ENCODE measurements around the gene TIMM21. TPM values are rescaled to one million over a fixed set of nuclear protein-coding genes. Genes with fewer than 3 reads are reported as not detected.

The TIMM21 gene, protein sequence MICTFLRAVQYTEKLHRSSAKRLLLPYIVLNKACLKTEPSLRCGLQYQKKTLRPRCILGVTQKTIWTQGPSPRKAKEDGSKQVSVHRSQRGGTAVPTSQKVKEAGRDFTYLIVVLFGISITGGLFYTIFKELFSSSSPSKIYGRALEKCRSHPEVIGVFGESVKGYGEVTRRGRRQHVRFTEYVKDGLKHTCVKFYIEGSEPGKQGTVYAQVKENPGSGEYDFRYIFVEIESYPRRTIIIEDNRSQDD
- total RNA-seq = 45.0 and 52.2 TPM in 2 replicates

DNA sequence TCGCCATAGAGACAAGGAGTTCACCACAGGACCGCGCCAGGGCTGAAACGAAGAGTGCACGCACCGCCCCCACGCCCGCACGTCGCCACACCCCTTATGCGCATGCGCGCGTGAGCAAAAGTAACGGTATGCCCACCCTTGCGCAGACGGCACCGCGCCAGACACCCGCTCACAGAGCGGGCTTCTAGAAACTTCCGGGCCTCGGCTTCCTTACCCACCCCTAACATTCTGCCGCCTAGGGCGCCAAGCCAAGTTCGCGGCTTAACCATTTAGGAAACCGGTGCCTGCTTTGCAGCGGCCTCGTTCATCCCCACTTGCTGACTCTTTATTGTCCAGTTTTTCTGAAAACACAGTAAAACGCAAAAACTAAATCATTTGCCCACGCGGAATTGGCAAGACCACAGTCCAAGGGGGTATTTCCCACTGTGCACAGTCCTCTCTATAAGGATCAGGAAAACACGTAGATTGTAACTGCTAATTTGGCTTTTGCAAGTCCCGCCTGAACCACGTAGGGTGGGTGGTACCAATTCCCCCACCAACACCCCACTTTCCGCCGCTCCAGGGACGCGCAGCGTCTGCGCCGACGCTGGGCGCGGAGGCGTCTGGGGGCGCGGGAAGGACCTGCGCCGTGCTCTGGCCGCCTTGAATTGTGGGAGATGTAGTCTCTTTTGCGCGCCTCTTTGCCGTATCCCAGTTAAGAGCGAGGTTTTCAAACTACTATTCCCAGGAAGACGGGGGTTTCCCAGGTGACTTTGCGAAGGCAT is at the start of gene TIMM21, which contains the start of gene FBXO15:
Gene TIMM21, plus strand, starts transcription at position 745 of the 764 bp plus-strand sequence. CDS start 286 bp downstream, outside the sequence.
Gene FBXO15, minus strand, starts transcription at position 56 of the 764 bp plus-strand sequence. Its CDS starts 49 bp downstream, at position 7.
- DNase-seq (ENCODE audit: low read depth, low spot score) = peak; percentile 88

DNA sequence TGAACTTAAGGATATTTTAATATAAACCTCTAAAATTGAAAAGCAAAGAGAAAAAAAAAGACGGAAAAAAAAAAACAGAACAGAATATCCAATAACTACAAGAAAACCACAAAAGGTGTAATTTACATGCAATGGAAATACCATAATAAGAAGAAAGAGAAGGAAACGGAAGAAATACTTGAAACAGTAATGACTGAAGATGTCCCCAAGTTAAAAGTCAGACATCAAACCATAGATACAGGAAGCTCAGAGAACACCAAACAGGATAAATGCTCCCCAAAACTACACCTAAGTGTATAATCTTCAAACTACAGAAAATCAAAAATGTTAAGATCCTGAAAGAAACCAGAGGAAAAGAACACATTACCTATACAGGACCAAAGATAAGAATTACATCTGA is 39.9 kb upstream of the TIMM21 start:
- DNase-seq (ENCODE audit: low read depth, low spot score) = no peak

DNA sequence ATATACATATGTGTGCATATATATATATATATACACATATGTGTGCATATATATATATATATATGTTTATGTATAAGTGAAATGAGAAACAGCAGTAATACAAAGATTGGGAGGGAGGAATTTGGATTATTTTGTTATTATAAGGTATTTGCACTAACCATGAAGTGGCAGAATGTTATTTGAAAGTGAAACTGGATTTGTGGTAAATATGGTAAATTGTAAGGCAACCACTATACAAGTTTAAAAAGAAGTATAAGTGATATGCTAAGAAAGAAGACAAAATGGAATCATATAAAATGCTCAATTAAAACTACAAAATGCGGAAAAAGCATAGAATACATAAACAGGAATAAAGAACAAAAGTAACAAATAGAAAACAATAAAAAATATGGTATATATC is 38.2 kb upstream of the TIMM21 start:
- DNase-seq (ENCODE audit: low read depth, low spot score) = no peak

DNA sequence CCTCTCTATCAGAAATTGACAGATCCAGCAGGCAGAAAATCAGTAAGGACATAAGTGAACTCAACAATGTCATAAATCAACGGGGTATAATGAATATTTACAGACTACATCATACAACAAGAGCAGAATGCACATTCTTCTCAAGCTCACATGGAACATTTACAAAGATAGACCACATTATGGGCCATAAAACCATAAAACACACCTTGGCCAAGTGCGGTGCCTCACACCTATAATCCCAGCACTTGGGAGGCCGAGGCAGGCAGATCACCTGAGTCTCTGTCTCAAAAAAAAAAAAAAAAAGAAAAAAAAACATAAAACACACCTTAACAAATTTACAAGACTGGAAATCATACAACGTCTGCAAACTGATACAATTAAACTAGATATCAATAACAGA is 37.3 kb upstream of the TIMM21 start:
- DNase-seq (ENCODE audit: low read depth, low spot score) = no peak

DNA sequence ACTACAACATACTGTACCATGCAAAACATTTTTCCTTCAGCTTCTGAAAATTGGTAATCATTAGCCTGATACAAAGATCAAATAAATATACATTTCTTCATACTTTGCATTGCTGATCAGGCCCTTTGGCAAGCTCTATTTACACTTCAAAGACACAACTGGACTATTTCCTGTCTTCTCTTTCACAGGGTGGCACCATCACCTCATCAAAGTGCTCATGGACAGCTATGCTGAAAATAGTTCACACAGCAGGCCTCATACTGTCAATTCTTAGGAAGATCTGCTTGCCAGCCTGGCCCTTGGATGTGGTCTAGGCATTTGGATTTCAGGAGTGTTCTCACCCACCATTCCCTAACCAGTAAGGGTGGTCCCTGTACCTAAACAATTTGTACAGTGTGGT is 34.6 kb upstream of the TIMM21 start:
- no peak for DNase-seq (ENCODE audit: low read depth, low spot score)

DNA sequence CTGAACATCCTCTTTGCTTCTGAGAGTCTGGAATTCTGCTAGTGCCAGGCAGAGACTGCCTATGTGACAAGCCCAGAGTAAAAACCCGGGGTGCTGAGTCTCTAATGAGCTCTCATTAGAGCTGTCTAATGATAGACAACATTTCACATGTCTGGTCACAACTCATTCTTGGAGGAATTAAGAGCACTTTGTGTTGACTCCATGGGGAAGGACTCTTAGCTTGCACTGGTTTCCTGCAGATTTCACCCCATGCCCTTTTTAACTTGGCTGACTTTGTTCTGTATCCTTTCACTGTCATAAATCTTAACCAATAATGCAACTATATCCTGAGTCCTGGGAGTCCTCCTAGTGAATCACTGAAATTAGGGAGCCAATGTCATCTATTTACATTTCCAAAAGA is 34.2 kb upstream of the TIMM21 start:
- DNase-seq (ENCODE audit: low read depth, low spot score) = no peak

DNA sequence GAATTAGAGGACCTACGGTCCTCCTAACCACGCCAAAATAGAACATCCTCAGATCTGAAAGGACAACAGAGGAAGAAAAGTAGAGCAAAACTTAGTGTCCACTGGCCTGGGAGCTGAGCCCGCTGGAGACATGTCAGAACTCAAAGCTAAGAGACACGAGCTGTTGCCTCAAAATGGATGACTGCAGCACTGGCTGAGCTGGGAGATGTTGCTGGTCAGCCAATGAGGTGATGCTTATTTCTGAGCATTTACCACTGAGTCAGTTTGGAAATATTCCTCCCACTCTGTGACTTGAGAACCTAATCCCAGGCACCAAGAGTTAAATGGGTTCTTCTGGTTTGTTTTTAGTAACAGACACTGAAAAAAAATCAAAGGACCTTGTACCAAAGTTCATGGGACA is 33.3 kb upstream of the TIMM21 start:
- no peak for DNase-seq (ENCODE audit: low read depth, low spot score)

DNA sequence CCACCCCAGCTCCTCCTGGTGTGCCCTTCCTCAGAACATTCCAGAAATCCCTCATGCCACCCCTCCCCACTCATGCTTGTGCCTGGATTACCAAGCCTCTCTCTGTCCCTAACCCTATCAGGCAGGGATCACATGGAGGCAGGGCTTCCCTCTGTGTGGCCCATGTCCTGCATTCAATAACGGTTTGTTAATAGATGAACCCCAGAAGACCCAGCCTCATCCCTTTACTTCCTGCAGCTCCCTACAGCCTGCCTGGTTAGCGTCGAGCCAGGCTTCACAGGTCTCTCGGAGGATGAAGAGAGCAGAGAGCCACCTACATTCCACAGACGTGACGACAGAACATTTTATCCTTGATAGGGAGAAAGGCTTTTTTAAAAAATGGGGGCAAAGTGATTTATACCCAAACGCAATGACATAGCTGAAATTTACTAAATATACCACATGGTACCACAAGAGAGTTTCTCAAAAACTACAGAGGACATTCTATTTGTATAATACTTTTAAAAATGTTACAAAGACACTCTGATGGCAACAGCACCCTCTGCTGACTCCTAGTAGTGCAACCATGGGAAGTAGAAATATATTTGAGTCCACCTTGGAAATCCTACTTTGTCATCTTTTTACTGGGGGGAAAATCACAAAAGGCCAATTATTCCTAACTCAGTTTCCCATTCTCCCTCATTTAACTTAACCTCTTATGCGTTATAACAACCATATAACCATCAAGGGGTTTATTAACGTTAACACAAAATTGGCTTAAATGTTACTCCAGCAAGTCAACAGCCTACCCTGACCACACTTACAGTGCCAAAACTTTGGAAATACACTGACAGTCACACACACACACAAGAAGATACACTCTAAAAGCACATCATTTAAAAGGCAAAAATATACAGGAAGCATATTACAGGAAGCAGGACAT is 31.4 kb upstream of the TIMM21 start:
- no peak for DNase-seq (ENCODE audit: low read depth, low spot score)

DNA sequence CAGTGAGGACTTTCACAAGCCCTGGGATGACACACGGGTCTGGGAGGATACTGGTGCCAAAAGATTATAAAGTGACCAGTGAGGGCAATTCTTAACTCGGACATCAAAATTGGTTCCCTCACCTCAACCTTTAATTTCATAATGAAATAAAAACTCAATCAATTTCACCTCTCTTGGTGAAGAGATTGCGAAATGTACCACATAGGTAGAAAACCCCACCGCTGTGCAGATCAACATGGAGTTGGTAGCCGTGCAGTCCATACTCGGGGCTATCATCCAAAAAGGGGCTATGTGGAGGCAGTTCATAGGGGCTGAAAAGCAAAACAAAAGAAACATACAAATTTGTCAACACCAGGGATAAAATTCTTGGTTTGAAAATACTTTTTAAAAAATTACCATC is 25.1 kb upstream of the TIMM21 start:
- DNase-seq (ENCODE audit: low read depth, low spot score) = no peak

DNA sequence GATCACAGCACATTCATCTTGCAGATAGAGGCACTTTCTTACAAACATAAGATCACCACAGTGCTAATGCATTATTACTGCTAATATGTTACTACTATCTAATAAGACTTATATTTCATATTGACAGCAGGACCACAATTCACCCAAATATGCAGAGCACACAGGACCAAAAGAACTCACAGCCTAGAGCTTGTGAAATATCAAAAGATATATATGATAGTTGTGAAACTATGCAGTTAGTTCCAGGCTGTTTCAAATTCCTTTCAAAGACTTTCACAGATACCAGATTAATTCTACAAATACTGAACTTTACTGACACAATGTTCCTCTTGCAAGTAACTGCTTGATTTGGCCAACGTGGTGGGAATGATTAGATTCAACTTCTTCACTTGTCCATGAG is 23.7 kb upstream of the TIMM21 start:
- no peak for DNase-seq (ENCODE audit: low read depth, low spot score)

DNA sequence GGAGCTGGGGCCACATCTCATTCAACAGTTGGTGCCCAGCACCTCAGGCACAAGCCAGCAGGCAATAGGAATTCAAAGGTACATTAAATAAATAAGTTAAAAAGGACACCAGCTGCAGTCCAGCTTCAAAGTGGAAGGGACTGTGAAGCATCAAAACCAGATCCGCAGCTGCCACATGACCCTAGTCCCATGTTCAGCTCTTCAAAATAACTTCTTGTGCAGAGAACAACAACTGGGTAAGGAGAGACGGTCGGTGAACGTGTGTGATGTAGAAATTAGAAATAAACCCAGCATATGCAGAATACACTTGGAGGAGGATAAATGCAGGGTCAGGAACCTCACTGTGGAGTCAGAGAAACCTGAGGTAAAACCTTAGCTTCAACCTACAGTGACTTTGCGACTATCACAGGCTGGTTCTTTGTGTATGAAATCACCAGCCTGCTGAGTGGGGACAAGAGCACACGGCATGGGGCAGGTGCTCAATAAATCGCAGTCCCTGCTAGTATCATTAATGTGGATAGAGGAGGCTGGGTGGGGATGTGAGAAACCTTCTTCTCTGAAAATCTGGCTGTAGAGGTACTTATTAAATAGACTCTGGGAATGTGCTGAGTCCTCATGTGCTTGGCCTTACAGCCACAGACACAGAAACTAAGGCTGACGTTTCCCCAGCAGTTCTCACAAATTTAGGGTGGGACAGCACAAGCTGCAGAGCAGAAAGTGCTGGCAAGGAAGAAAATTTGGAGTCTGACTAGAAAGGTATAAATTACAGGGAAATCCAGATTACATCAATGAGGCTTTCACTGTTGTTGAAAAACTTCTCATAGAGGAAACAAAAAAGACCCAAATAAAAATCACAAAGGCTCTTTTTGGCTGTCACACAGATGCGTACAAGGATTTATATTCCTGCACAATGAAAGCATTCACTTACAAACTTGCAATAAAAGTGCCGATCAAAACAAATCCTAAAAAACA is 21.4 kb upstream of the TIMM21 start:
- DNase-seq (ENCODE audit: low read depth, low spot score) = no peak

DNA sequence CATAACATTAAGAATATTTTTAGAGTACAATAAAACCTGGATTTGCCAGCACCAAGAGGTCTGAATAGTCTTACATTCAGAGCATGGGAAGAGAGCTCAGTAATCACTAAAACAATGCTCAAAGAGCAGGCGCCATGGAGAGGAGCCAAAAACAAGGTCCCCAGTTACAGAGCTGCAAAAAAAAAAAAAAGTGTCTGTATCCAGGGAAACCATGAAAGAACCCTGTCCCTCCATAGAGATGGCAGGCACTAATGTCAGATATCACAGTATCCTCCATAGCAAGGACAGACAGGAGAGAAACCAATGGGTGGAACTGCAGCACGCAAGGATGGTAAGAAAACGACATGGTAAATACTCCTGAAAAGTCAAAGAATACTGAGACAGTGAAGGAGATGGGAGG is 20.2 kb upstream of the TIMM21 start:
- DNase-seq (ENCODE audit: low read depth, low spot score) = no peak

DNA sequence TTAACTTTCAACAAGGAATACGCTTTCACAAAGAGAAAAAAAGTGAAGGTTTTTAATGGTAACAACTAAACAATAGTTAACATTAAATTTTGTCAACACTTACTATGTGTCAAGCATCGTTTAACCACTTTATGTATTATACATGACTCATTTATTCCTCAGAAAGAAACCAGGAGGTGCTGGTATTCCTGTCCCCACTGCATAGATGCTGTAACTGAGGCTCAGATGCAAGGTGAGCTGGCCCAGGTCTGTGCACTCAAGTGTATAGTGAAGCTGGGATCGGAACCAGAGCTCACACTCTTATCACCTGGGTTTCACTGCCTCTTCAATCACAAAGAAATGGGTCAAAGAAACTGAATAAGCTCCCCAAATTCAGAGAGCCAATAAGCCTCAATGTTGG is 17.2 kb upstream of the TIMM21 start:
- no peak for DNase-seq (ENCODE audit: low read depth, low spot score)

DNA sequence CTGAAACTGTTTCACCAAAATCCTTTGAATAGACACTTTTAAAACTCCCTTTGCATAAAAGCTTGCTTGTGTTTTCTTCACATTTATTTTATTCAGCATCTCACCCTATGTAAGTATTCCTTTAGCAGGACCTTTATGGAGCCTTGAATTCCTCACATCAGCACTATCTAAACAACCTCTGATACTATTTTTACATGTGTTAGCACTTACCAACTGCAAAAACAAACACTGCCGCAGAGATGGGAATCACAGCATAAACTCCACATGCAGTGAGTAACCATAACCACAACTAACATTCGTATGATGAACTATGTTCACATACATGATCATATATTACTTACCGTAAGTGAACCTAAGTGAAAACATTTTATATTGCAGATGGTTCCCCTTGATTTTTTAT is 16.1 kb upstream of the TIMM21 start:
- DNase-seq (ENCODE audit: low read depth, low spot score) = no peak

DNA sequence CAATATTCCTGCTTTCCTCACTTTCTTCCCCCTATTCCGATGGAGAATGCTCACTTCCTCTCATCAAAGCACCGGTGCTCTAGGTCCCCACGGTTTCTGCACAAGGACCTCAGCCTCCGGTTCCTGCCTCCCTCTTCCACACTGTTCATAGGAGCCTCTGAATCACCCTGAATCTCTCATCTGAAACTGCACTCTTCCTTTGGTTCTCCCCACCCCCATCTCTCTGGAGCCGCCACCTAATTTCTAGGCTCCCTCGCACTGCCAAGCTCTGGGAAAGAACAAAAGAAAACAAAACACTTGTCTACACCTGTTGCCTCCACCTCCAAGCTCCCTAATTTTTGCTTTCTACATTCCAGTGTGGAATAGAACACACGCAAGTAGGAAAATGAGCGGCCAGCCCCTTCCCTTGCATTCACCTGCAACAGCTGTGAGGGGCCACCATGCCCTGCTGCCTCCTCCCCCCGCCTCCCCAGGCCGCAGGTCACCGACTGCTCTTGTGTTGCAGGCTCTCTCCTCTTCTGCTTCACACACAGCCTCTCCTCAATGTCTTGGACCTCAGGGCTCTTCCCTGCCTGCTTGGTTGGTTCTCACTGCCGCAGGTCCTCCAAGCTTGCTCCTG is 10.3 kb upstream of the TIMM21 start:
- no peak for DNase-seq (ENCODE audit: low read depth, low spot score)

DNA sequence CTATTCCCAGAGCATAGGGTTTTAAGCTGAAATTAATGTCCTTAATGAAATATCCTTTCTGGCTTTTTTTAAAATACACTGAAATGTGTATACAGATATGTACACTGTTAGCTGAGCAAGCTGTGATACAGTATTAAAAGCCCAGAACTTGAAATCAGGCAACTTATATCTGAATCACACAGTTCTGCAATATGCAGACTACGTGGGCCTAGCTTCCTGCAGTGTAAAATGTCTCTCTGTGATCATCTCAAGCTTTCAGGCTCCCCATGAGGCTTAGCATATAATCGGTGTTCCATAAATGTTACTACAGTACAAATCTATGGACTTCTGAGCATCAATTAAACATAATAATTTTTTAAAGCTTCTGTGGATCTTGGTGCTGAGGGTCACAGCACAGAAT is 8.9 kb upstream of the TIMM21 start:
- no peak for DNase-seq (ENCODE audit: low read depth, low spot score)

DNA sequence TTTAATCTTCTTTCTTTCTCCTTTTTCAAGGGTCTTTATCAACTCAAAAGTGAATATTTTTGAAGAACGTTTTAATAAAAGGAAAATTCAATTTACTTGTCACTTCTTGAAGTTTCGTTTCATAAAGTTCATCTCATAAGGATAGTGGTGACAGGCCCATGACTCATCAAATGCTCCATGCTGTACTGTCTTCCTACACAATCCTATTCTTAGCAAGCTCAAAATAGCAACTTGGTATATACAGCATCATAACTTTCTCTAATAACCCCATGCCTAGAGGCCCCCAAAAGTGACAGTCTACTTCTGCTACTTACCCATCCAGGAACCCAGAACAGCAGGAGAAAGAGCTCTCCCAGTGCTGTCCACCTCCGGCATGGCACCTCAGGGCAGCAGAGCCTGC is 8.4 kb upstream of the TIMM21 start:
- no peak for DNase-seq (ENCODE audit: low read depth, low spot score)

DNA sequence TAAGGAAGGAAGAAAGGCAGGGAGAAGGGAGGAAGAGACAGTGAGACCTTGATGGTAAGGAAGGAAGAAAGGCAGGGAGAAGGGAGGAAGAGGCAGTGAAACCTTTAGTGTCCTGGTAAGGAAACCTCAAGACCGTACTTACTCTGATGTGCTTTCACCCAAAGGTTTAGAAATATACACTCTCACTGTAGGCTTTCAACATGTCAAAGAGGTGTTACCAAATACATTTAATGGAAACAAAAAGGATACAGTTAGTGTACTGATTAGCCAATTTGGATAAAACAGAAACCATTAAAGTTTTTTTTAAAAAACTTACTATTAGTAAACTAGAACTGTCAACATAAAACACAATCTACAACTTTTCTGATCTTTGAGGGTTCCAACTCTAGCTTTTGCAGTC is 7.7 kb upstream of the TIMM21 start:
- DNase-seq (ENCODE audit: low read depth, low spot score) = no peak

DNA sequence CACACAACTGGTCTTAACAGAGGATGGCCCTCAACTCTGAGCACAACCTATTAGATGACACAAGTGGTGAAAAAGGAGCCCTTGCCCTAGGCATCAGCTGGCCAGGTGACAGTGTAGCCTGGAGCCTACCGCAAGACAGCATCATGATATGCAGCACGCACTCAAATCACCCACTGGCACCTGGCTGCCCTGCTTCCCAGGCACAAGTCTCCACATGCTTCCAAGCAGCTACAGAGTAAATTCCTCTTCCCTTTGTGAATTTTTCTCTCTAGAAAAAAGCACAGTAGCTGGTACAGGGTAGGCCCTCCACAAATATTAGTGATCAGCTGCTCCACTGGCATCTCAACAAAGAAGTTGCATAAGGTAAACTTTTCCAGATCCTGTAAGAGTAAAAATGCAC is 6.7 kb upstream of the TIMM21 start:
- DNase-seq (ENCODE audit: low read depth, low spot score) = no peak

DNA sequence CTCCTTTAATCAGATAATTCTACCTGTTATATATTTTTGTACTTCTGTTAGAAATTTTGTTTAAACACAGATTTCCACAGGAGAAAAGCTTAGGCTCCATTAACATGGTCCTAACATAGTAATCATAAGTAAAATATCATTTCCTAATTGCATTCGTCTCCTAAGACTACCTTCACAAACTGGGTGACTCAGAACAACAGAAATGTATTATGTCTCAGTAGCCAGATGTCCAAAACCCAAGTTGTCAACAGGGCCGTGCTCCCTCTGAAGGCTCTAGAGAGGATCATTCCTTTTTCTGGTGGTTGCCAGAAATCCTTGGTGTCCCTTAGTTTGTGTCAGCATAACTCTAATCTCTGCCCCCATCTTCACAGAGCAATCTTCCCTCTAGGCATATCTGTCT is 6.1 kb upstream of the TIMM21 start:
- DNase-seq (ENCODE audit: low read depth, low spot score) = no peak

All from pulmonary artery endothelial cell (primary cell).